Testis (tissue), 3 donors: ENCODE measurements around the gene ADAM15. TPM values are rescaled to one million over a fixed set of nuclear protein-coding genes. Genes with fewer than 3 reads are reported as not detected.

ENCODE experiments used
- DNase-seq: peaks from one replicate; pipeline ENCODE4 v3.0.0-alpha.2; 2019
- H3K27ac ChIP-seq, 2 donors: fragments of 200-600 bp; sonication (generic); one replicate each; pipeline ENCODE4 v1.5.1; 2019
- H3K27me3 ChIP-seq: fragments of 200-600 bp; sonication (generic); one replicate; pipeline ENCODE4 v1.5.1; 2019
- H3K36me3 ChIP-seq: fragments of 200-600 bp; sonication (generic); one replicate; pipeline ENCODE4 v1.5.1; 2017; ENCODE audit warnings: low read depth; ENCODE audit errors: missing control alignments
- H3K4me1 ChIP-seq: fragments of 200-600 bp; sonication (generic); one replicate; pipeline ENCODE4 v1.5.1; 2019
- H3K4me3 ChIP-seq, 2 donors: fragments of 200-600 bp; sonication (generic); one replicate each; pipeline ENCODE4 v1.5.1; 2017 to 2019
- H3K9me3 ChIP-seq: fragments of 200-600 bp; sonication (generic); one replicate; pipeline ENCODE4 v1.5.1; 2017
- CTCF ChIP-seq, 3 experiments: fragments of 450-650 bp in 2 of 3; fragments of 200-600 bp in 1 of 3; sonication (generic) in 1 of 3; IDR thresholded peaks; one replicate each; pipeline ENCODE4 v1.5.1; 2016 to 2019; ENCODE audit warnings: antibody characterized with exemption in 3 of 3, mild to moderate bottlenecking in 2 of 3, moderate library complexity in 1 of 3
- POLR2A ChIP-seq: fragments of 450-650 bp; IDR thresholded peaks from one replicate; pipeline ENCODE4 v1.6.1; 2017; ENCODE audit warnings: antibody characterized with exemption, mild to moderate bottlenecking, moderate library complexity
- WGBS, 2 donors: methylation state at CpG; one replicate each; pipeline ENCODE4 v1.1.5; 2018; 5-methylcytosine and 5-hydroxymethylcytosine counted together
- intact Hi-C: fragments of 100-400 bp; cut with DNase I; formaldehyde crosslinking; loops from one replicate; pipeline ENCODE4 v1.15.1; 2023; ENCODE audit warnings: low total_unique reads
- polyA plus RNA-seq: library from polyadenylated mRNA; stranded (reverse); fragments of 350-450 nt; fragmentation: Illumina TruSeq; extraction: RNeasy Lipid Tissue Mini Kit (QIAGEN cat#74804); gene quantifications from one replicate; pipeline ENCODE4 v1.2.3, GENCODE V29; 2014; ENCODE audit warnings: low read depth, low replicate concordance; ENCODE audit not compliant: insufficient read depth
- total RNA-seq, 2 donors: library from RNA; depleted of rRNA; stranded (reverse); fragments of >200 nt; gene quantifications; one replicate each; pipeline ENCODE4 v1.2.3, GENCODE V29; 2016

Gene ADAM15
- total and polyA plus RNA-seq, 3 donors from 2014 or later, result 30.7 to 42.6 (median 34.5) TPM

- 88 to 91% methylated on average over 9 of the region's 9 CpGs for WGBS, 2 donors
- TF ChIP-seq POLR2A (no peak), CTCF (IDR thresholded peaks at IDR 0.05) (no peak)
- Histone ChIP-seq H3K27ac (no peak overlapping the region), H3K27me3 (no peaks in the 10 kb centered on the region), H3K4me3 (no peak overlapping the region), H3K36me3 (no peaks in the 10 kb centered on the region), H3K9me3 (no peaks in the 10 kb centered on the region), H3K4me1 (no peaks in the 10 kb centered on the region)
- intact Hi-C loops, result no loop called here
- DNase-seq, result no peak
Observed at GRCh38 chr1:155024315-155024714, 26.8 kb upstream of the ADAM15 start.

GRCh38 chr1:155026154-155026553 is 25.0 kb upstream of the ADAM15 start:
- WGBS, 2 donors, result 75 to 79% methylated on average over 5 to 9 of the region's 9 CpGs
- intact Hi-C loops, result no loop called here

GRCh38 chr1:155026588-155026987 is 24.5 kb upstream of the ADAM15 start:
- H3K27ac ChIP-seq, result no peak overlapping the region
- H3K4me1 ChIP-seq, result no peaks in the 10 kb centered on the region
- TF ChIP-seq CTCF (IDR thresholded peaks at IDR 0.05) (no peak), POLR2A (no peak)
- intact Hi-C loops, result no loop called here
- no peak overlapping the region for H3K4me3 ChIP-seq
- no peaks in the 10 kb centered on the region for H3K9me3 ChIP-seq
- DNase-seq, result no peak
- no peaks in the 10 kb centered on the region for H3K27me3 ChIP-seq
- no peaks in the 10 kb centered on the region for H3K36me3 ChIP-seq
- WGBS, 2 donors, result 94 to 95% methylated on average over 3 to 6 of the region's 6 CpGs

More at GRCh38 chr1:155026154-155026553, 25.0 kb upstream of the ADAM15 start:
- no peaks in the 10 kb centered on the region for H3K36me3 ChIP-seq
- no peaks in the 10 kb centered on the region for H3K9me3 ChIP-seq
- no peaks in the 10 kb centered on the region for H3K27me3 ChIP-seq
- no peak for TF ChIP-seq CTCF (IDR thresholded peaks at IDR 0.05)
- no peak overlapping the region for H3K4me3 ChIP-seq
- no peaks in the 10 kb centered on the region for H3K4me1 ChIP-seq
- H3K27ac ChIP-seq, result no peak overlapping the region
- DNase-seq, result no peak

DNA sequence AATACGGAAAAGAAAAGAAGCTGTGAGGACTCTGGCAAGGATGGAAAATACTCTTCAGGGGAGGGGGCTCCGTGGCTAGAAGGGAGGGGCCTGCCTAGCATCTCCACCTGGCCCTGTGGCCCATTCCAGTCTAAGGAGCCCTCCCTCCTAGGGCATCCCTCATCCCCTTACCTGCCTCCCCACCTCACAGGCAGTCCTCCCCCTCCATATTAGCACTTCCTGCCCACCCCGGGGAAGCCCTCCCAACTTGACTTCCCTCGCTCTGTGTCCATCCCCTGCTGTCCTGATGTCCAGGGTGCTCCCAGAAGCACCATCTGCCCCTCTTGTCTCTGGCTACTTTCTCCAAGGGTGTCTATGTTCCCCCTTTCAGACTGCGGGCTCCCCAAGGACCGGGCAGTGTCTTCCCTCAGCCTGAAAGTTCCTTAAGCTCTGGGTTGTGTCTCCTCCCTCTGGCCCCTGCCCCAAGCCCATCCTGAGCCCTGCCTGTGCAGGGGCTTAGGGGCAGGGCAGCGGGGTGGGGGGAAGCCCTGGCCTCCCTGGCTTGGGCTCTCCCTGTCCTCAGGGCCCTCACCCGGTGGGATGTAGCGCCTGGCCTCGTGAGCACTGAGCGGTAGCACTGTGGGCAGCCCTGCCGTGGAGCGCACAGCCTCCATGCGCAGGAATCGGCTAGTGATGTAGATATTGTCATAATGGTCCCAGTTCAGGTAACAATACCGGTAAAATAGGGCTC is 21.4 kb upstream of the ADAM15 start:
- DNase-seq, result no peak
- Histone ChIP-seq H3K36me3 (no peaks in the 10 kb centered on the region), H3K27me3 (no peaks in the 10 kb centered on the region), H3K27ac (no peak overlapping the region), H3K4me1 (no peaks in the 10 kb centered on the region), H3K9me3 (no peaks in the 10 kb centered on the region), H3K4me3 (no peak overlapping the region)
- 84 to 86% methylated on average over 16 of the region's 16 CpGs for WGBS, 2 donors
- intact Hi-C loops, result no loop called here
- TF ChIP-seq POLR2A (no peak), CTCF (IDR thresholded peaks at IDR 0.05) (no peak)

DNA sequence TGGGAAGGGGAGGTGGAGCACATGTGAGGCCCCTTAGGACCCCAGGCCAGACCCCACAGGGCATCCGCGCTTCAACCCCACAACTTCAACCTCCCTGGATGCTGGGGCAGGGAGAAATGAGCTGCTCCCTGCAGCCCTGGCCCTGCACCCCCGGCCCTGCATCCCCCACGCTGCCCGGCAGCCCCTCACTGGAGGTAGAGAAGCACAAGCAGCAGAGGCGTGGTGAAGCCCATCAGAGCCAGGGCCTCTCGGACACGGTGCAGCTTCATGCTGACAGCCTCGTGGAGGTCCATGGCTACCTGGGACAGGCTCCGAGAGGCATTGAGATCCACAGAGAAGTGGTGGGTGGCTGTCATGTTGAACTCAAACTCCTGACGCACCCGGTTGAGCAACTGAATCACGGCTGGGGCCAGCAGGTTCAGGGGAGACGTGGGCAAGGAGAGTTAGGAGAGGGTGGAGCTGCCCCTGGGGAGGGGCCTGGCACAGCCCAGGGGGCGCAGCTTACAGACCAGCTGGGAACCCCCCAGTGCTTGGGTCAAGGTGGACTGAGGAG is 20.8 kb upstream of the ADAM15 start:
- Histone ChIP-seq H3K9me3 (no peaks in the 10 kb centered on the region), H3K27me3 (no peaks in the 10 kb centered on the region), H3K4me3 (no peak overlapping the region), H3K36me3 (no peaks in the 10 kb centered on the region), H3K27ac (no peak overlapping the region), H3K4me1 (no peaks in the 10 kb centered on the region)
- 86 to 88% methylated on average over 7 to 15 of the region's 15 CpGs for WGBS, 2 donors
- TF ChIP-seq POLR2A, result no peak
- no peak for TF ChIP-seq CTCF (IDR thresholded peaks at IDR 0.05)
- intact Hi-C loops, result no loop called here
- no peak for DNase-seq
